GM19438 (cell line): ENCODE results near the gene KCNQ4.

Source experiments
- ATAC-seq: cut with Tn5 transposase; IDR thresholded peaks from one replicate; pipeline ENCODE4 v1.9.1; 2021; ENCODE audit warnings: low read depth; ENCODE audit not compliant: unreplicated experiment

The KCNQ4 gene

GRCh38 chr1:40754201-40754600 is 29.4 kb upstream of the KCNQ4 start:
- no peak for ATAC-seq

GRCh38 chr1:40755067-40755466 is 28.5 kb upstream of the KCNQ4 start:
- no peak for ATAC-seq

- ATAC-seq = no peak
Measured at GRCh38 chr1:40756523-40756922, 27.1 kb upstream of the KCNQ4 start.

- no peak for ATAC-seq
Measured at GRCh38 chr1:40757084-40757483, 26.5 kb upstream of the KCNQ4 start.

GRCh38 chr1:40758004-40758403 is 25.6 kb upstream of the KCNQ4 start:
- no peak for ATAC-seq

- ATAC-seq = no peak
Measured at GRCh38 chr1:40758578-40759343, 24.8 kb upstream of the KCNQ4 start.

GRCh38 chr1:40760984-40761383 is 22.6 kb upstream of the KCNQ4 start:
- no peak for ATAC-seq

- no peak for ATAC-seq
Measured at GRCh38 chr1:40762144-40762923, 21.3 kb upstream of the KCNQ4 start.

GRCh38 chr1:40763742-40764532 is 19.6 kb upstream of the KCNQ4 start:
- ATAC-seq = no peak

- ATAC-seq = no peak
Measured at GRCh38 chr1:40764981-40765380, 18.6 kb upstream of the KCNQ4 start.

GRCh38 chr1:40766017-40766416 is 17.6 kb upstream of the KCNQ4 start:
- ATAC-seq = no peak

- no peak for ATAC-seq
Measured at GRCh38 chr1:40766560-40766959, 17.0 kb upstream of the KCNQ4 start.

- ATAC-seq = no peak
Measured at GRCh38 chr1:40768146-40768990, 15.2 kb upstream of the KCNQ4 start.

- no peak for ATAC-seq
Measured at GRCh38 chr1:40769815-40770214, 13.8 kb upstream of the KCNQ4 start.

- ATAC-seq = no peak
Measured at GRCh38 chr1:40770296-40771070, 13.1 kb upstream of the KCNQ4 start.

GRCh38 chr1:40772146-40772955 is 11.2 kb upstream of the KCNQ4 start:
- no peak for ATAC-seq

- no peak for ATAC-seq
Measured at GRCh38 chr1:40773748-40774265, 9.8 kb upstream of the KCNQ4 start.

- no peak for ATAC-seq
Measured at GRCh38 chr1:40774266-40774998, 9.2 kb upstream of the KCNQ4 start.
